ENCODE results near the gene HSPA12B.

GRCh38 chr20:3777716-3778629, 45.5 kb downstream of the HSPA12B start:
- TF ChIP-seq CTCF (conservative IDR thresholded peaks at IDR 0.05; ENCODE audit: low read depth, low read length) (no peak), EZH2 (IDR thresholded peaks at IDR 0.05; ENCODE audit: borderline replicate concordance, low read depth, low read length, poor library complexity, severe bottlenecking) (no peak)

All from A673 (cell line).